Measurements from ENCODE around the gene ADAM12. TPM values are rescaled to one million over a fixed set of nuclear protein-coding genes. Genes with fewer than 3 reads are reported as not detected.

Gene ADAM12
- polyA plus RNA-seq, 1 of the 3 experiments (the other 2 are of a cell fraction) = 25.0 TPM

- no peaks in the 10 kb centered on the region for H3K9me2 ChIP-seq
- no peak overlapping the region for H3K27ac ChIP-seq (ENCODE audit: low read depth in 2 of 2, low read length in 1 of 2)
- no peak overlapping the region for H2AFZ ChIP-seq (ENCODE audit: low read depth)
- H3K36me3 ChIP-seq (replicated peaks in 1 of 2; ENCODE audit: control insufficient read depth in 1 of 2, insufficient read depth in 2 of 2, low read length in 1 of 2) = peaks cover 5 to 9% of the 10 kb centered on the region in 2 experiments
- H4K20me1 ChIP-seq (ENCODE audit: insufficient read depth) = no peaks in the 10 kb centered on the region
- peaks cover 5% of the 10 kb centered on the region for H3K9me3 ChIP-seq
- ChIA-PET POLR2A (no interaction called here), CTCF (interaction anchor here (1.0 kb wide), 1 partner anchor 12 kb away, joined by 6 read pairs; no protein-coding TSS in a partner anchor)
- H3K27me3 ChIP-seq (ENCODE audit: insufficient read depth) = no peaks in the 10 kb centered on the region
- no peak overlapping the region for H3K4me3 ChIP-seq (ENCODE audit: low read depth in 2 of 2, low read length in 1 of 2)
- 82% methylated on average over 7 of the region's 7 CpGs for WGBS (ENCODE audit: low lambda C conversion rate)
- no peak for DNase-seq
- peaks cover 4 to 5% of the 10 kb centered on the region in 2 experiments; a peak in 3 of 4 replicates for H3K4me1 ChIP-seq (ENCODE audit: control insufficient read depth in 1 of 2, insufficient read depth in 2 of 2, low read depth in 1 of 2, low read length in 1 of 2)
- no peak overlapping the region for H3K4me2 ChIP-seq
- H3F3A ChIP-seq (replicated peaks; ENCODE audit: insufficient read depth) = no peaks in the 10 kb centered on the region
- no peaks in the 10 kb centered on the region for H3K79me2 ChIP-seq (ENCODE audit: insufficient read depth)
- no peak overlapping the region for H3K9ac ChIP-seq
- TF ChIP-seq NFIC (IDR thresholded peaks at IDR 0.05; ENCODE audit: borderline replicate concordance) = no peak
- TF ChIP-seq FOSL2 (IDR thresholded peaks at IDR 0.05; ENCODE audit: borderline replicate concordance, low read depth) = no peak
- TF ChIP-seq MEF2A (IDR thresholded peaks at IDR 0.05; ENCODE audit: borderline replicate concordance, low read depth) = no peak
- no peak for TF ChIP-seq EP300 (IDR thresholded peaks at IDR 0.05; ENCODE audit: borderline replicate concordance in 1 of 2, low read depth in 1 of 2, low read length in 1 of 2)
- no peak for TF ChIP-seq FOXJ3 (CRISPR knock-in tag; IDR thresholded peaks at IDR 0.05)
- no peak for TF ChIP-seq NRF1 (IDR thresholded peaks at IDR 0.05; ENCODE audit: low read depth, low read length)
- TF ChIP-seq JUND (IDR thresholded peaks at IDR 0.05) = no peak
- no peak for TF ChIP-seq RXRA (IDR thresholded peaks at IDR 0.05; ENCODE audit: borderline replicate concordance, low read depth)
- TF ChIP-seq SMC3 (IDR thresholded peaks at IDR 0.05; ENCODE audit: low read depth, low read length) = no peak
- no peak for TF ChIP-seq GABPA (IDR thresholded peaks at IDR 0.05; ENCODE audit: low read depth)
- no peak for TF ChIP-seq MAX (IDR thresholded peaks at IDR 0.05; ENCODE audit: low read depth)
Observed at GRCh38 chr10:126014309-126014708, 374.0 kb downstream of the ADAM12 start.

GRCh38 chr10:126013489-126014281 is 374.6 kb downstream of the ADAM12 start:
- Histone ChIP-seq H2AFZ (ENCODE audit: low read depth) (no peak overlapping the region), H3K9me2 (no peaks in the 10 kb centered on the region), H3K27ac (ENCODE audit: low read depth in 2 of 2, low read length in 1 of 2) (no peak overlapping the region), H3K9me3 (peaks cover 5% of the 10 kb centered on the region), H3K27me3 (ENCODE audit: insufficient read depth) (no peaks in the 10 kb centered on the region), H3K79me2 (ENCODE audit: insufficient read depth) (no peaks in the 10 kb centered on the region), H3K36me3 (replicated peaks in 1 of 2; ENCODE audit: control insufficient read depth in 1 of 2, insufficient read depth in 2 of 2, low read length in 1 of 2) (peaks cover 5 to 9% of the 10 kb centered on the region in 2 experiments), H3K9ac (no peak overlapping the region), H3F3A (replicated peaks; ENCODE audit: insufficient read depth) (no peaks in the 10 kb centered on the region), H3K4me1 (ENCODE audit: control insufficient read depth in 1 of 2, insufficient read depth in 2 of 2, low read depth in 1 of 2, low read length in 1 of 2) (peaks cover 4 to 5% of the 10 kb centered on the region in 2 experiments; a peak in 3 of 4 replicates), H3K4me3 (ENCODE audit: low read depth in 2 of 2, low read length in 1 of 2) (no peak overlapping the region), H3K4me2 (no peak overlapping the region), H4K20me1 (ENCODE audit: insufficient read depth) (no peaks in the 10 kb centered on the region)
- WGBS (ENCODE audit: low lambda C conversion rate) = 79% methylated on average over 9 of the region's 10 CpGs
- TF ChIP-seq CTCF (IDR thresholded peaks at IDR 0.05) (peak; percentile 32), TCF12 (IDR thresholded peaks at IDR 0.05) (peak; percentile 85), RAD21 (IDR thresholded peaks at IDR 0.05; ENCODE audit: low read length) (peak; percentile 16; the same call in 1 of the 2 replicates), JUND (IDR thresholded peaks at IDR 0.05) (0 out of 2 replicates have a peak, but pooled peaks have one; percentile 20), FOSL2 (IDR thresholded peaks at IDR 0.05; ENCODE audit: borderline replicate concordance, low read depth) (peak; percentile 47; the same call in 1 of the 2 replicates), EP300 (IDR thresholded peaks at IDR 0.05; ENCODE audit: borderline replicate concordance in 1 of 2, low read depth in 1 of 2, low read length in 1 of 2) (no peak), RCOR1 (IDR thresholded peaks at IDR 0.05; ENCODE audit: low read length) (no peak), PBX3 (IDR thresholded peaks at IDR 0.05) (peak; percentile 46)
- ChIA-PET CTCF (interaction anchor here (1.0 kb wide), 1 partner anchor 13 kb away, joined by 6 read pairs; no protein-coding TSS in a partner anchor), POLR2A (no interaction called here)
- DNase-seq = no peak

Data from SK-N-SH (cell line).